SIG-M5 (cell line): ENCODE measurements around the gene GJA8.
"Not testable (repeated sequence)": the region's sequence is repeated elsewhere in the genome, so short reads cannot be mapped to it uniquely, and the experiment has no call there.

Source experiments
- DNase-seq: peaks from one replicate; lab custom pipeline; 2025; lab: John Stamatoyannopoulos, UW

GJA8 gene

GRCh38 chr1:147927689-147928088, 25.1 kb downstream of the GJA8 start:
- DNase-seq, result not testable (repeated sequence)

GRCh38 chr1:147928236-147929132, 25.9 kb downstream of the GJA8 start, which contains the start of gene GPR89B:
GPR89B (plus strand) TSS chr1:147928420; CDS start chr1:147928537, 117 bp downstream.
- peak; percentile 37 for DNase-seq

GRCh38 chr1:147931137-147931536, 28.5 kb downstream of the GJA8 start:
- not testable (repeated sequence) for DNase-seq

GRCh38 chr1:147935296-147935695, 32.7 kb downstream of the GJA8 start:
- DNase-seq, result not testable (repeated sequence)

- DNase-seq, result not testable (repeated sequence)
Measured at GRCh38 chr1:147940456-147940855, 37.9 kb downstream of the GJA8 start.

- not testable (repeated sequence) for DNase-seq
Measured at GRCh38 chr1:147942563-147942962, 40.0 kb downstream of the GJA8 start.

- DNase-seq, result not testable (repeated sequence)
Measured at GRCh38 chr1:147949517-147949916, 46.9 kb downstream of the GJA8 start.
